ENCODE measurements around the gene DMRTB1. TPM values are rescaled to one million over a fixed set of nuclear protein-coding genes. Genes with fewer than 3 reads are reported as not detected.
A peak's percentile ranks its signal among the peaks of the same experiment; 100 is the strongest.

Gene DMRTB1
- total and polyA plus RNA-seq, 2 of the 4 experiments (the other 2 are of a cell fraction), result not detected

DNA sequence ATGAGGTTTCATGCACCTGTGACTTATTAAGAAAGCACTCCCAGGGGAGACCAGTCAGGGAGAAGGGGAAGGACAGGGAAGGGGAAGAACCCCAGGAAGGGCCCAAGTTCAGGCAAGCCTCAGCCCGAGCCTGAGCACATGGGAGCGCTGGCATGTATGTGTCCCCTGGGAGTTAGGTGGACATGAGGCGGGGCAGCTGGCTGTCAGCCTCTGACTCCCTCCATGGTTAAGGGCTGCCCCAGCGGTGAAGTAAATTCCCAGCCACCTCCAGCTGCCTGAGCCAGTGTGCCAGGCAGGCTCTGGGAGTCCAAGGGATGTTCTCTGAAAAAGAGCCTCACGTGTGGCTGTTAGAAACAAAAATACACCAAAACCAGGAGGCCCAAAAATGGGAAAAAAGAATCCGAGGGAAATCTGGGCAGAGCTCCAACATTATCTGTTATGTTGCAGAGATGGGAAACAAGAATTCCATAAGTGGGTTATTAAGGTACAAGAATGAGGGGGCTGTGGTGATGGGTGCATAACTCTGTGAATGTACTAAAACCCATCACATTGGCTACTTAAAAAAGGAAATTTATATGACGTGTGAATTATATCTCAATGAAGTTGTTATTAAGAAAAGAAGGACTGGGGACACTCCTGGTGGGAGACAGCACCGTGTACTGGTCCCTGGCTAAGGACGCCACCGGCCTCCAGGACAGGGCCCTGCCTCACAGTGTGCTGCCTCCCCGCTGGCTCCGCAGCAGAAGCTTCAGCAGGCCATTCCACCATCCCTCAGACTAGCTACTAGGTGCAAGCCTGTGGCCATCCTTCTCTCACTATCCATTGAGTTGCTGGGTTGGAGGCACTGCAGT, 18.7 kb downstream of the DMRTB1 start:
- WGBS, 2 experiments (ENCODE audit: extremely low coverage in 2 of 2, insufficient read length in 1 of 2), result no CpG with 5 or more reads among the region's 12 CpGs
- in situ Hi-C loops (cut with MboI; ENCODE audit: low sequenced_read_pairs), result no loop called here
- BruUV-seq (replicated peaks), result no TSS peak

More for the DNA sequence above, 18.7 kb downstream of the DMRTB1 start:
- H3K4me1 ChIP-seq (ENCODE audit: control insufficient read depth, insufficient read depth, low read length), result peaks cover 4% of the 10 kb centered on the region; the same call in 1 of the 2 replicates
- no peak overlapping the region for H3K18ac ChIP-seq (ENCODE audit: low read depth, low read length)
- H3K36me3 ChIP-seq (ENCODE audit: control insufficient read depth, insufficient read depth, low read length), result no peaks in the 10 kb centered on the region
- no peak overlapping the region; the same call in 1 of the 2 replicates for H3K4me2 ChIP-seq (ENCODE audit: low read depth, low read length)
- H3K4me3 ChIP-seq (ENCODE audit: insufficient read depth, low read depth, low read length), result no peak overlapping the region
- TF ChIP-seq, protein P1, sequence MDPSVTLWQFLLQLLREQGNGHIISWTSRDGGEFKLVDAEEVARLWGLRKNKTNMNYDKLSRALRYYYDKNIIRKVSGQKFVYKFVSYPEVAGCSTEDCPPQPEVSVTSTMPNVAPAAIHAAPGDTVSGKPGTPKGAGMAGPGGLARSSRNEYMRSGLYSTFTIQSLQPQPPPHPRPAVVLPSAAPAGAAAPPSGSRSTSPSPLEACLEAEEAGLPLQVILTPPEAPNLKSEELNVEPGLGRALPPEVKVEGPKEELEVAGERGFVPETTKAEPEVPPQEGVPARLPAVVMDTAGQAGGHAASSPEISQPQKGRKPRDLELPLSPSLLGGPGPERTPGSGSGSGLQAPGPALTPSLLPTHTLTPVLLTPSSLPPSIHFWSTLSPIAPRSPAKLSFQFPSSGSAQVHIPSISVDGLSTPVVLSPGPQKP (IDR thresholded peaks at IDR 0.05; ENCODE audit: borderline replicate concordance, low read depth, low read length), result no peak
- no peak for TF ChIP-seq CHD1 (IDR thresholded peaks at IDR 0.05; ENCODE audit: low read depth, low read length)
- TF ChIP-seq POLR2A (IDR thresholded peaks at IDR 0.05; ENCODE audit: low read depth, low read length), result no peak
- TF ChIP-seq SMC3 (IDR thresholded peaks at IDR 0.05; ENCODE audit: low read depth, low read length), result no peak
- no peak overlapping the region for H4K5ac ChIP-seq (ENCODE audit: low read depth, low read length)
- ChIA-PET POLR2A (ENCODE audit: unreplicated experiment) (no interaction called here), CTCF (interaction anchor here (0.9 kb wide), 1 partner anchor 199 kb away, joined by 3 read pairs; no protein-coding TSS in a partner anchor)
- H4K20me1 ChIP-seq (ENCODE audit: insufficient read depth, low read length), result no peaks in the 10 kb centered on the region
- no peak overlapping the region for H3K14ac ChIP-seq (replicated peaks; ENCODE audit: low read depth, low read length)
- DNase-seq, result no peak
- H3K9me3 ChIP-seq (ENCODE audit: control insufficient read depth, insufficient read depth, low read length), result no peaks in the 10 kb centered on the region; the same call in 1 of the 2 replicates
- intact Hi-C loops (cut with micrococcal nuclease), result no loop called here
- no peak overlapping the region for H2AK5ac ChIP-seq (ENCODE audit: low read depth, low read length)
- no peak overlapping the region for H3K23ac ChIP-seq (ENCODE audit: low read depth, low read length)
- peak overlapping the region; percentile 15; the same call in 1 of the 2 replicates for H2BK120ac ChIP-seq (ENCODE audit: low read depth, low read length)
- H3K56ac ChIP-seq (ENCODE audit: extremely low read depth, insufficient read depth, low read length), result no peak overlapping the region
- no peak overlapping the region for H2BK5ac ChIP-seq (ENCODE audit: low read depth, low read length, poor library complexity, severe bottlenecking)
- no peak overlapping the region for H3K9ac ChIP-seq (ENCODE audit: low read depth, low read length)
- H4K8ac ChIP-seq (ENCODE audit: low read depth in 2 of 2, low read length in 2 of 2), result no peak overlapping the region
- no peaks in the 10 kb centered on the region for H3K79me1 ChIP-seq (ENCODE audit: low read depth in 1 of 2, low read length in 2 of 2)
- no peak overlapping the region for H4K91ac ChIP-seq (ENCODE audit: insufficient read depth, low read depth, low read length)
- no peaks in the 10 kb centered on the region; the same call in 1 of the 2 replicates for H3K9me1 ChIP-seq (ENCODE audit: insufficient read depth, low read length)
- no peak overlapping the region for H2BK15ac ChIP-seq (ENCODE audit: low read depth, low read length)
- no peak overlapping the region for H2BK20ac ChIP-seq (ENCODE audit: low read depth, low read length)
- H2AFZ ChIP-seq (replicated peaks; ENCODE audit: low read length, poor library complexity), result peak overlapping the region; percentile 54
- H3K27me3 ChIP-seq (ENCODE audit: control insufficient read depth, insufficient read depth, low read length), result peaks cover 62% of the 10 kb centered on the region
- dilution Hi-C loops (cut with HindIII; ENCODE audit: low sequenced_read_pairs, unreplicated experiment), result no loop called here
- H2AK9ac ChIP-seq (replicated peaks; ENCODE audit: low read depth, low read length, poor library complexity), result peak overlapping the region; percentile 58
- H3K27ac ChIP-seq (ENCODE audit: insufficient read depth, low read length), result no peak overlapping the region
- ATAC-seq (ENCODE audit: low read depth), result peak; percentile 44
- no peak overlapping the region for H3K4ac ChIP-seq (ENCODE audit: low read depth, low read length)
